HepG2 (cell line): ENCODE data around the gene TAF3. TPM values are rescaled to one million over a fixed set of nuclear protein-coding genes. Genes with fewer than 3 reads are reported as not detected.

Experiments used
- ATAC-seq: fragments of 200-7000 bp; cut with Tn5 transposase; 3 replicates; pipeline ENCODE4 v1.9.1; 2020; ENCODE audit warnings: mild to moderate bottlenecking, moderate library complexity
- BruUV-seq: library from RNA; stranded (reverse); fragments of 400-500 nt; replicated peaks from 2 replicates; lab custom pipeline; 2021; lab: Mats Ljungman, UMichigan
- CTCF ChIA-PET: fragments of 300-600 bp; formaldehyde crosslinking; extraction: SDS; loops from one replicate; lab custom pipeline; 2021; ENCODE audit warnings: low total read pairs, inconsistent platforms, low intra/inter-chr PET ratio; lab: Yijun Ruan, JAX
- POLR2A ChIA-PET: fragments of 350-600 bp; sonication (Branson Sonifier 250); formaldehyde crosslinking; loops from one replicate; lab custom pipeline; 2020; ENCODE audit warnings: antibody characterized with exemption, inconsistent platforms; lab: Yijun Ruan, JAX
- DNase-seq: peaks from one replicate; pipeline ENCODE4 v3.0.0-alpha.2; 2015; ENCODE audit warnings: low spot score
- FAIRE-seq: peaks from 3 replicates; lab custom pipeline; 2011; peaks lifted over from hg19 to GRCh38; lab: Jason Lieb, UNC
- H2AFZ ChIP-seq: one replicate; pipeline ENCODE4 v1.6.1; 2011; ENCODE audit warnings: low read length, inconsistent platforms
- H3K27ac ChIP-seq: fragments of 300-600 bp; 3 replicates; pipeline ENCODE4 v1.8.0; 2011; ENCODE audit warnings: mixed run types, mild to moderate bottlenecking, mixed read lengths, low read length, inconsistent platforms; ENCODE audit not compliant: insufficient read depth; ENCODE audit errors: extremely low read length
- H3K27me3 ChIP-seq, 2 experiments: fragments of 200-600 bp in 1 of 2; 2 replicates in 1 of 2; 3 replicates in 1 of 2; pipeline versions ENCODE4 v1.6.0 to v1.8.0; 2011; ENCODE audit warnings: low read length in 2 of 2, mild to moderate bottlenecking in 2 of 2, moderate library complexity in 2 of 2, inconsistent platforms in 1 of 2; ENCODE audit not compliant: insufficient read depth in 2 of 2, control insufficient read depth in 1 of 2
- H3K36me3 ChIP-seq, 2 experiments: fragments of 200-600 bp in 1 of 2; replicated peaks in 1 of 2; 2 replicates in 1 of 2; 3 replicates in 1 of 2; pipeline versions ENCODE4 v1.5.1 to v1.8.0; 2011; ENCODE audit warnings: low read length in 2 of 2, inconsistent platforms in 1 of 2; ENCODE audit not compliant: insufficient read depth in 2 of 2, control insufficient read depth in 1 of 2
- H3K4me1 ChIP-seq: 2 replicates; pipeline ENCODE4 v1.5.1; 2012; ENCODE audit warnings: low read length, inconsistent platforms; ENCODE audit not compliant: insufficient read depth
- H3K4me2 ChIP-seq: 2 replicates; pipeline ENCODE4 v1.6.0; 2011; ENCODE audit warnings: low read depth, low read length, inconsistent platforms
- H3K4me3 ChIP-seq, 3 experiments: fragments of 200-600 bp in 1 of 3; sonication (generic), shearing (Covaris generic) in 1 of 3; replicated peaks in 1 of 3; 2 replicates each; pipeline ENCODE4 v1.5.1; 2011 to 2016; ENCODE audit warnings: low read length in 3 of 3, inconsistent platforms in 2 of 3, low read depth in 2 of 3, mild to moderate bottlenecking in 2 of 3, control low read depth in 1 of 3, mixed read lengths in 1 of 3; ENCODE audit not compliant: insufficient read depth in 1 of 3
- H3K79me2 ChIP-seq: one replicate; pipeline ENCODE4 v1.6.1; 2011; ENCODE audit warnings: low read length, inconsistent platforms; ENCODE audit not compliant: insufficient read depth
- H3K9ac ChIP-seq: 2 replicates; pipeline ENCODE4 v1.6.0; 2011; ENCODE audit warnings: mild to moderate bottlenecking, low read depth, low read length, inconsistent platforms; ENCODE audit not compliant: insufficient read depth
- H3K9me3 ChIP-seq: 2 replicates; pipeline ENCODE4 v1.5.1; 2012; ENCODE audit warnings: mild to moderate bottlenecking, low read length
- H4K20me1 ChIP-seq: 2 replicates; pipeline ENCODE4 v1.6.0; 2011; ENCODE audit warnings: inconsistent platforms, mild to moderate bottlenecking, low read length, moderate library complexity; ENCODE audit not compliant: insufficient read depth
- AHDC1 ChIP-seq: sonication (generic); formaldehyde crosslinking; IDR thresholded peaks from 2 replicates; pipeline ENCODE4 v1.5.1; 2020; ENCODE audit warnings: mild to moderate bottlenecking, missing genetic modification reagents, borderline replicate concordance
- FOXO1 ChIP-seq: sonication (generic); formaldehyde crosslinking; IDR thresholded peaks from 2 replicates; pipeline ENCODE4 v1.4.0; 2020; ENCODE audit warnings: missing genetic modification reagents
- FUBP1 ChIP-seq: sonication (generic); formaldehyde crosslinking; IDR thresholded peaks from 2 replicates; pipeline ENCODE4 v1.5.1; 2020; ENCODE audit warnings: missing genetic modification reagents, mild to moderate bottlenecking, borderline replicate concordance
- HNF1B ChIP-seq: sonication (generic); formaldehyde crosslinking; IDR thresholded peaks from 2 replicates; pipeline ENCODE4 v1.5.1; 2020; ENCODE audit warnings: mild to moderate bottlenecking, moderate library complexity, missing genetic modification reagents
- HOXA7 ChIP-seq: sonication (generic); formaldehyde crosslinking; IDR thresholded peaks from 2 replicates; pipeline ENCODE4 v1.8.1; 2022; ENCODE audit warnings: mild to moderate bottlenecking, missing genetic modification reagents, moderate library complexity
- JUNB ChIP-seq: sonication (generic); formaldehyde crosslinking; IDR thresholded peaks from 2 replicates; pipeline ENCODE4 v1.8.0; 2022; ENCODE audit warnings: missing genetic modification reagents, mild to moderate bottlenecking, borderline replicate concordance
- KMT2A ChIP-seq: sonication (generic); formaldehyde crosslinking; IDR thresholded peaks from 2 replicates; pipeline ENCODE4 v1.4.0; 2020; ENCODE audit warnings: missing genetic modification reagents
- MXD4 ChIP-seq: IDR thresholded peaks from 2 replicates; pipeline ENCODE4 v1.6.1; 2016; ENCODE audit warnings: mild to moderate bottlenecking, missing biosample characterization, missing genetic modification reagents
- SOX6 ChIP-seq, 2 experiments: fragments of 450-650 bp in 1 of 2; sonication (generic) in 1 of 2; formaldehyde crosslinking in 1 of 2; IDR thresholded peaks; 2 replicates each; pipeline versions ENCODE4 v1.4.0 to v1.6.1; 2017 to 2020; ENCODE audit warnings: antibody characterized with exemption in 1 of 2, mild to moderate bottlenecking in 1 of 2, missing genetic modification reagents in 1 of 2
- XRCC5 ChIP-seq: fragments of 200-400 bp; formaldehyde crosslinking; optimal IDR thresholded peaks from 2 replicates; pipeline ENCODE3; 2017; ENCODE audit warnings: mild to moderate bottlenecking, low read length
- ZBTB25 ChIP-seq: IDR thresholded peaks from 2 replicates; pipeline ENCODE4 v1.6.1; 2018; ENCODE audit warnings: missing genetic modification reagents
- ZBTB8A ChIP-seq: sonication (generic); formaldehyde crosslinking; IDR thresholded peaks from 2 replicates; pipeline ENCODE4 v1.4.0; 2020; ENCODE audit warnings: mild to moderate bottlenecking, low read depth, missing genetic modification reagents, borderline replicate concordance
- ZNF180 ChIP-seq: sonication (generic); formaldehyde crosslinking; IDR thresholded peaks from 2 replicates; pipeline ENCODE4 v1.4.0; 2020; ENCODE audit warnings: low read depth, missing genetic modification reagents, borderline replicate concordance
- ZNF598 ChIP-seq: sonication (generic); formaldehyde crosslinking; IDR thresholded peaks from 2 replicates; pipeline ENCODE4 v1.5.1; 2020; ENCODE audit warnings: mild to moderate bottlenecking, missing genetic modification reagents, borderline replicate concordance
- ZNF891 ChIP-seq: sonication (generic); formaldehyde crosslinking; IDR thresholded peaks from 2 replicates; pipeline ENCODE4 v1.5.0; 2020; ENCODE audit warnings: mild to moderate bottlenecking, missing genetic modification reagents
- WGBS: methylation state at CpG from one replicate; pipeline ENCODE4 v1.1.6; 2017; ENCODE audit warnings: low lambda C conversion rate; 5-methylcytosine and 5-hydroxymethylcytosine counted together
- in situ Hi-C: cut with HindIII; loops from 2 replicates; pipeline ENCODE4 v1.10.0; 2017; ENCODE audit warnings: low pct_unique_long_range_greater_than_20kb; ENCODE audit not compliant: extremely low pct_ligation_motif_present
- intact Hi-C: fragments of 100-400 bp; cut with micrococcal nuclease; formaldehyde crosslinking; loops from one replicate; pipeline ENCODE4 v1.10.0; 2022; ENCODE audit not compliant: unreplicated experiment
- polyA plus RNA-seq, 8 experiments: library from polyadenylated mRNA; depleted of rRNA in 3 of 8; stranded (reverse) in 7 of 8; unstranded in 1 of 8; fragments of >200 nt; fragmentation: Illumina TruSeq in 4 of 8; extraction: Trizol in 4 of 8; gene quantifications; 2 replicates each; pipeline versions ENCODE4 v1.2.1 to v1.2.3, GENCODE V29; 2011 to 2016; ENCODE audit warnings: low read depth in 4 of 8, missing spikeins in 1 of 8, mixed read lengths in 1 of 8; ENCODE audit not compliant: insufficient read depth in 1 of 8
- total RNA-seq, 5 experiments: library from RNA; depleted of rRNA; stranded (reverse); fragments of >200 nt; fragmentation: Illumina TruSeq; extraction: Trizol; gene quantifications; 2 replicates each; pipeline ENCODE4 v1.2.3, GENCODE V29; 2016; ENCODE audit warnings: low read depth in 1 of 5

TAF3 gene
- total and polyA plus RNA-seq, 2 of the 13 experiments (the other 11 are each of a cell fraction or from before 2014, with no cell fraction given), result 1.7 to 2.9 TPM

- ChIA-PET POLR2A (no interaction called here), CTCF (no interaction called here)
- Histone ChIP-seq H3K4me1 (peaks cover 24% of the 10 kb centered on the region), H3K4me3 (no peak overlapping the region), H3K4me2 (no peak overlapping the region), H2AFZ (no peak overlapping the region), H3K27ac (no peak overlapping the region), H3K79me2 (peaks cover 3% of the 10 kb centered on the region), H3K27me3 (no peaks in the 10 kb centered on the region), H3K9ac (no peak overlapping the region), H3K36me3 (no peaks in the 10 kb centered on the region), H4K20me1 (no peaks in the 10 kb centered on the region), H3K9me3 (no peaks in the 10 kb centered on the region)
- BruUV-seq, result no TSS peak
- ATAC-seq, result no peak
- no peak for DNase-seq
- intact Hi-C loops, result no loop called here
- no peak for FAIRE-seq
- WGBS, result 90% methylated on average over 2 of the region's 2 CpGs
- in situ Hi-C loops, result no loop called here
- TF ChIP-seq SOX6 (IDR thresholded peaks at IDR 0.05) (no peak), SOX6 (CRISPR knock-in tag; IDR thresholded peaks at IDR 0.05) (no peak), ZBTB25 (CRISPR knock-in tag) (no peak), HNF1B (CRISPR knock-in tag) (no peak), ZNF180 (CRISPR knock-in tag) (no peak), ZBTB8A (no peak), ZNF891 (CRISPR knock-in tag) (no peak), JUNB (CRISPR knock-in tag) (no peak), MXD4 (CRISPR knock-in tag) (no peak), FOXO1 (CRISPR knock-in tag) (no peak), XRCC5 (no peak), FUBP1 (CRISPR knock-in tag) (no peak), AHDC1 (CRISPR knock-in tag) (no peak), HOXA7 (CRISPR knock-in tag) (no peak), KMT2A (CRISPR knock-in tag) (no peak), ZNF598 (CRISPR knock-in tag) (no peak)
Observed at GRCh38 chr10:7906128-7906527, 87.8 kb downstream of the TAF3 start.
